ENCODE results near the gene LRP10. TPM values are rescaled to one million over a fixed set of nuclear protein-coding genes. Genes with fewer than 3 reads are reported as not detected.

Gene LRP10
- total RNA-seq, 4 donors from 2014 or later: 82.3 to 151 (median 97.0) TPM

DNA sequence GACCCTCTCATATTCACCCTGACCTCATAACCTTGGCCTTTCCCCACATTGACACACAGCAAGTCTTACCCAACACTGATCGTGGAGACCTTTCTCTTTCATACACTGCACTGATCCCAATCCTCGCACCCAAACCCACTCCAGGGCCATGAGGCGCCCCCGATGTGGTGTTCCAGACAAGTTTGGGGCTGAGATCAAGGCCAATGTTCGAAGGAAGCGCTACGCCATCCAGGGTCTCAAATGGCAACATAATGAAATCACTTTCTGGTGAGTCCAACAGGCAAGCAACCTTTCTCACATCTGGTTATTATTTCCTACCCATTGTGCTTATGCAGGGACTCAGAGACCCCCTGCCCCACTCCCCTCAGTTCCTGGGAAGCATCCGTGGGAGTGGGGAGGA is 29.8 kb upstream of the LRP10 start:
- TF ChIP-seq POLR2A (IDR thresholded peaks at IDR 0.05): no peak
- TF ChIP-seq, protein P1, sequence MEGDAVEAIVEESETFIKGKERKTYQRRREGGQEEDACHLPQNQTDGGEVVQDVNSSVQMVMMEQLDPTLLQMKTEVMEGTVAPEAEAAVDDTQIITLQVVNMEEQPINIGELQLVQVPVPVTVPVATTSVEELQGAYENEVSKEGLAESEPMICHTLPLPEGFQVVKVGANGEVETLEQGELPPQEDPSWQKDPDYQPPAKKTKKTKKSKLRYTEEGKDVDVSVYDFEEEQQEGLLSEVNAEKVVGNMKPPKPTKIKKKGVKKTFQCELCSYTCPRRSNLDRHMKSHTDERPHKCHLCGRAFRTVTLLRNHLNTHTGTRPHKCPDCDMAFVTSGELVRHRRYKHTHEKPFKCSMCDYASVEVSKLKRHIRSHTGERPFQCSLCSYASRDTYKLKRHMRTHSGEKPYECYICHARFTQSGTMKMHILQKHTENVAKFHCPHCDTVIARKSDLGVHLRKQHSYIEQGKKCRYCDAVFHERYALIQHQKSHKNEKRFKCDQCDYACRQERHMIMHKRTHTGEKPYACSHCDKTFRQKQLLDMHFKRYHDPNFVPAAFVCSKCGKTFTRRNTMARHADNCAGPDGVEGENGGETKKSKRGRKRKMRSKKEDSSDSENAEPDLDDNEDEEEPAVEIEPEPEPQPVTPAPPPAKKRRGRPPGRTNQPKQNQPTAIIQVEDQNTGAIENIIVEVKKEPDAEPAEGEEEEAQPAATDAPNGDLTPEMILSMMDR (IDR thresholded peaks at IDR 0.05): no peak
- TF ChIP-seq EP300 (IDR thresholded peaks at IDR 0.05): no peak
- Histone ChIP-seq H3K9me3 (no peaks in the 10 kb centered on the region), H3K4me3 (no peak overlapping the region), H3K36me3 (peaks cover 4 to 58% (median 18%) of the 10 kb centered on the region in 3 donors), H3K4me1 (peaks cover under 1 to 77% (median 25%) of the 10 kb centered on the region in 4 donors), H3K27ac (peak overlapping the region in 2 of 4 donors; percentile 26 to 57), H3K27me3 (no peaks in the 10 kb centered on the region)
- 87 to 90% methylated on average over 8 of the region's 8 CpGs for WGBS, 2 donors
- DNase-seq (ENCODE audit: low spot score in 2 of 2): no peak

DNA sequence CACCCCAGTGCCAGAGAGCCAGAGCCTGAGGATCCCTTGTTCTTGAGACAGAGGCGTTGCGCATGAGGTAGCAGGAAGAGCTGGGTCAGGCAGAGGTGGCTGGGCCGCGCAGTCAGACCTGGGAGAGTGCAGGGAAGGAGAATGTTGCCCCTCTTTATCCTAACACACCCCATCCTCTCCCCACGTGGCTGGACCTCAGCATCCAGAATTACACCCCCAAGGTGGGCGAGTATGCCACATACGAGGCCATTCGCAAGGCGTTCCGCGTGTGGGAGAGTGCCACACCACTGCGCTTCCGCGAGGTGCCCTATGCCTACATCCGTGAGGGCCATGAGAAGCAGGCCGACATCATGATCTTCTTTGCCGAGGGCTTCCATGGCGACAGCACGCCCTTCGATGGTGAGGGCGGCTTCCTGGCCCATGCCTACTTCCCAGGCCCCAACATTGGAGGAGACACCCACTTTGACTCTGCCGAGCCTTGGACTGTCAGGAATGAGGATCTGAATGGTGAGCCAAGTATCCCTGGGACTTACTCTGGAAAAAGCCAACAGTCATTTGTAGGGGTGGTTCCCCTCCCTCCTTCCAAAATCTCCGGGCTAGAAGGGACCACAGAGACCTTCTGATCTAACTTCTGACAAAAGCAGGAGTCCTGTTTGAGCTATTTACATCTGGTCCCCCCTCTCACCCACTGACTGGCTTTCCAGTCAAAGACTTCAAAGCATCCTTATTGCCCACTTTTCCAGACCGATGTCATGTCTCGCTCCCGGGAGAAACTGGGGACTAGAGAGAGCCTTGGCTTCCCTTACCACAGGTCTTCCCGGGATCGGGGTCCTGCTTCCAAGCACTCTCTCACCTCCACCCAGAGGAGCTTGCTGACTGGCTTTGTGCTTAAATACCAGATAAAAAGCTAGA is 29.1 kb upstream of the LRP10 start:
- Histone ChIP-seq H3K4me1 (peaks cover 3 to 84% (median 31%) of the 10 kb centered on the region in 4 donors), H3K27ac (peak overlapping the region in 2 of 4 donors; percentile 26 to 57), H3K36me3 (peaks cover 4 to 60% (median 18%) of the 10 kb centered on the region in 3 donors), H3K9me3 (no peaks in the 10 kb centered on the region), H3K4me3 (no peak overlapping the region), H3K27me3 (no peaks in the 10 kb centered on the region)
- DNase-seq (ENCODE audit: low spot score in 2 of 2): no peak
- TF ChIP-seq POLR2A (IDR thresholded peaks at IDR 0.05) (no peak), EP300 (IDR thresholded peaks at IDR 0.05) (no peak)
- TF ChIP-seq, protein P1 (IDR thresholded peaks at IDR 0.05): no peak
- 84 to 87% methylated on average over 24 to 26 of the region's 28 CpGs for WGBS, 2 donors

DNA sequence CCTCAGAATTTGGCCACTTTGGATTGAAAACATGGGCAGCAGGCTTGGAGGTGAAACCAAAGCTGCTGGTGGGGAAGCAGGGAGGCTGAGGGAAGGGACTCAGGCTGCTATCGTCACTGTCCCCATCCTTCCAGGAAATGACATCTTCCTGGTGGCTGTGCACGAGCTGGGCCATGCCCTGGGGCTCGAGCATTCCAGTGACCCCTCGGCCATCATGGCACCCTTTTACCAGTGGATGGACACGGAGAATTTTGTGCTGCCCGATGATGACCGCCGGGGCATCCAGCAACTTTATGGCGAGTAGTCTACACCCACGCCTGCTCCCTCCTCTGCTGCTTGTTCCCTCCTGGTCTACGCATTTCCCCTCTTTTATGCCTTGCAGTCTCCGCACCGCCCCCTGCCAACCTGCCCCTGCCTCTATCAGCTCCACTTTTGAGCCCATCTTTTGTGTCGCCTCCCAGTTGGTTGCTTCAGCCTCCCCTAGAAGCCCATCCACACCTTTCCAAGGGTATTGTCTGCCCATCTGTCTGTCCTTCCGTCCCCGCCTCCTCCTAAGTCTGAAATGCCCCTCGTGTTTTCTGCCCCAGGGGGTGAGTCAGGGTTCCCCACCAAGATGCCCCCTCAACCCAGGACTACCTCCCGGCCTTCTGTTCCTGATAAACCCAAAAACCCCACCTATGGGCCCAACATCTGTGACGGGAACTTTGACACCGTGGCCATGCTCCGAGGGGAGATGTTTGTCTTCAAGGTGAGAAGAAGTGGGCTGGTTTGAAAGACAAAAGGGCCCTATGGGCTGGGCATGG is 28.2 kb upstream of the LRP10 start:
- H3K4me1 ChIP-seq: peaks cover 6 to 88% (median 38%) of the 10 kb centered on the region in 4 donors
- DNase-seq (ENCODE audit: low spot score in 2 of 2): no peak
- WGBS, 2 donors: 80 to 85% methylated on average over 21 of the region's 21 CpGs
- H3K27ac ChIP-seq: peak overlapping the region in 2 of 4 donors; percentile 26 to 57
- no peaks in the 10 kb centered on the region for H3K27me3 ChIP-seq
- peaks cover 4 to 60% (median 18%) of the 10 kb centered on the region in 3 donors for H3K36me3 ChIP-seq
- no peak overlapping the region for H3K4me3 ChIP-seq
- TF ChIP-seq, protein P1 (IDR thresholded peaks at IDR 0.05): no peak
- no peak for TF ChIP-seq EP300 (IDR thresholded peaks at IDR 0.05)
- TF ChIP-seq POLR2A (IDR thresholded peaks at IDR 0.05): no peak
- no peaks in the 10 kb centered on the region for H3K9me3 ChIP-seq

DNA sequence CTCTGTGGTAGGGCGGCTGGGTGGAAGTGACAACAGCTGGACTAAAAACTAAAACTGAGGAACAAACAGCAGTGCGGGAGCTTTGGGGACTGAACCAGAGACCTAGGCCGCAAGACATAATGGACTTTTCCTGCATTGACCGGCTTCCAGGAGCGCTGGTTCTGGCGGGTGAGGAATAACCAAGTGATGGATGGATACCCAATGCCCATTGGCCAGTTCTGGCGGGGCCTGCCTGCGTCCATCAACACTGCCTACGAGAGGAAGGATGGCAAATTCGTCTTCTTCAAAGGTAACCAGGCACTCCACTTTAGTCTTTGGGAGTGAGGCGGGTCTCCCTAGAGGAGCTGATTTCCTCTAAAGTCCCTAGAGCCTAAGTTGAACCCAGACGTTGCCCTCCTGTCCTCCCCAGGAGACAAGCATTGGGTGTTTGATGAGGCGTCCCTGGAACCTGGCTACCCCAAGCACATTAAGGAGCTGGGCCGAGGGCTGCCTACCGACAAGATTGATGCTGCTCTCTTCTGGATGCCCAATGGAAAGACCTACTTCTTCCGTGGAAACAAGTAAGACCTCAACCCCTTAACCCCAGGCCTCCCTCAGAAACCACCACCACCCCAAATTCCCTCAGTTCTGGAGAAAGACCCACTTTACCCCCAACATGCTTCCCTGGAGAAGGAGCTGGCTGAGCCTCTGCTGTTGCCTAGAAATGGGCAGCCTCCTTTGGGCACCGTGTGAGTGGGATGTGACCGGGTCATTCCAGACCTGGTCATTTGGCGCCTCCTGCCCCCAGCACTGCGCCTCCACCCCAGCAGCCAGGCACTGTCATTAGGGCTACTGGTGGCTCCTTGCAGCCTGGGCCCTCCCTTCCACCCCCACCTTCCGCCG is 27.1 kb upstream of the LRP10 start:
- TF ChIP-seq EP300 (IDR thresholded peaks at IDR 0.05): no peak
- no peak for TF ChIP-seq POLR2A (IDR thresholded peaks at IDR 0.05)
- peaks cover 6 to 88% (median 38%) of the 10 kb centered on the region in 4 donors for H3K4me1 ChIP-seq
- peaks cover 4 to 60% (median 18%) of the 10 kb centered on the region in 3 donors for H3K36me3 ChIP-seq
- 84 to 85% methylated on average over 22 of the region's 22 CpGs for WGBS, 2 donors
- no peak for DNase-seq (ENCODE audit: low spot score in 2 of 2)
- H3K4me3 ChIP-seq: no peak overlapping the region
- peak overlapping the region in 3 of 4 donors; percentile 39 to 98 (median 94) for H3K27ac ChIP-seq
- H3K9me3 ChIP-seq: no peaks in the 10 kb centered on the region
- no peaks in the 10 kb centered on the region for H3K27me3 ChIP-seq

DNA sequence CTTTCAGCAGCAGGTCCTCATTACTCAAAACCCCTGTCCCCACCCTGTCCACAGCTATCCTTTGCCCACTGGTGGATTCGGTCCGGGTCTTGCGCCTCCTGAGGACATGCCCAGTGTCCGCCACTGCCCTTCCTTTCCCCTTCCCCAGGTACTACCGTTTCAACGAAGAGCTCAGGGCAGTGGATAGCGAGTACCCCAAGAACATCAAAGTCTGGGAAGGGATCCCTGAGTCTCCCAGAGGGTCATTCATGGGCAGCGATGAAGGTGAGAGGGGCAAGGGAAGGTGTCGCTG is 26.5 kb upstream of the LRP10 start:
- Histone ChIP-seq H3K4me3 (no peak overlapping the region), H3K9me3 (no peaks in the 10 kb centered on the region), H3K36me3 (peaks cover 4 to 60% (median 18%) of the 10 kb centered on the region in 3 donors), H3K27me3 (no peaks in the 10 kb centered on the region), H3K27ac (peak overlapping the region in 3 of 4 donors; percentile 39 to 98 (median 94)), H3K4me1 (peaks cover 10 to 90% (median 41%) of the 10 kb centered on the region in 4 donors)
- 86 to 93% methylated on average over 9 of the region's 9 CpGs for WGBS, 2 donors
- no peak for DNase-seq (ENCODE audit: low spot score in 2 of 2)
- TF ChIP-seq, protein P1 (IDR thresholded peaks at IDR 0.05): no peak
- TF ChIP-seq EP300 (IDR thresholded peaks at IDR 0.05): no peak
- no peak for TF ChIP-seq POLR2A (IDR thresholded peaks at IDR 0.05)
